ENCODE measurements around the gene HNMT. TPM values are rescaled to one million over a fixed set of nuclear protein-coding genes. Genes with fewer than 3 reads are reported as not detected.

Gene HNMT
- total RNA-seq, 2 donors from 2014 or later: 19.0 to 32.6 TPM

DNA sequence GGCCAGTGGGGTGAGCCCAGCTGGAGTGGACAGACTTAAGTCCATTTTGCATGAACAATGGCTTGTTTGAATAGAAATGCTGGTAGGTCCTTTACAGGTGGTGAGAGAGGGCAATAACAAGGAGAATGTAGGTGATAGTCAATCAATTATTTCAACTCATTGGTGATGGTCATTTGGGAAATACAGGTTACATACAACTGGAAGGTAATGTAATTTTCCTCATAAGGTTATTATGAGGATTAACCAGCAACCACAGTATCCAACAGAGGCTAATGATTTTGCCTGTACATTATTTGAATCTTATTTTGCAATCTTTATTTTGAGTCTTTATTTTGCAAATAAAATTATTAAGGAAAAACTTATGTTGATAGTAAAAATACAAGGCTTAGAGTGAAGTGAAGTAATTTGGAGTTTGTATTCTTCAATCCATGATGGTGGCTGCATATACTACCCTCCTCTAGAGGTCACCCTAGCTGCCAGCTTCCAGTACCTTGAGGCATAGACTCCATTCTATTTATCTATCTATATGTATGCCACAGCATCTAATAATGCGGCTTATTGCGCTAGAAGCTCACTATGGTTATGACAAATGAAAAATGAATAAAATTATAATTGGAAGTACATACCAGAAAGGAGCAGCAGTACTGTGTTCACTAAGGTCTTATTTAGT is 20.5 kb upstream of the HNMT start:
- ATAC-seq: no peak
- intact Hi-C loops (cut with DNase I): loop anchor here in 1 of 2 donors (10.0 kb wide), 1 partner anchor 431 kb away; no protein-coding TSS in a partner anchor
- no peak for DNase-seq

DNA sequence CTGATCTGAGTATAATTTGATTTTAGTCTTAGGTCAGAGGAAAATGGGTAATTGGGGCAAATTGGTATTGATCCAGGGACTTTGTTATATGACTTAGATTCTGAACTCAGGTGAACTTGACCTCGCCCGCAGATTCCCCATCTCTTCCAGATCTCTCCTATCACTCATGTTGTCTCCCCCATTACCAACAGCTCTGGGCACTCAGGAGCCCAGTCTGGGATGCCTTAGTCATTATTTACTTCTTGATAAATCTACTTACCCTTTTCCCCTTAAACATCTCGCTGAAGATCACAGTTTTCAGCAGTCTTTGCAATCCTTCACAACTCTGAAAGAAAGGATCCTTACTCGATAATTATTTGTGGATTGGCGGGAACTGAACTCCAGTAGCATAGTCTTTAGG is 19.6 kb upstream of the HNMT start:
- ATAC-seq (no peak), DNase-seq (no peak)
- intact Hi-C loops (cut with DNase I): loop anchor here (5.0 to 10.0 kb wide), 4 partner anchors 148 to 843 kb away; no protein-coding TSS in a partner anchor

DNA sequence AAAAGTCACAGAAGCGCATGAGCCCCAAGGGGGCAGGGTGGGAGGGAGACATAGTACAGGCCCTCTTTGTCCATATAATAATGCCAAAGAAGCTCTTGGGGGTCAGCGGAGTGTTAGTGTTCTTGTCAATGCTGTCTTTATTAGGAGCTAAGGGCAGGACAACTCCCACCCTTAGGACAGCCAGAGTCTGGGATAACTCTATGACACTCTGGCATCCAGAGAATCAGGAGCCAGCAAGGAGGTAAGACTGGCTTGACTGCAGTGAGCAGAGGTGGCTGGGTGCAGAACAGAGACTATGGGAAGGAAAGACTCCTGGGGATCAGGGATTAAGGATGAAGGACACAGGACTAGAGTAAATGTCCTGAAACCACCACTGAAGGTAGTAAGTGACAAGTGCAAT is 19.0 kb upstream of the HNMT start:
- no peak for DNase-seq

DNA sequence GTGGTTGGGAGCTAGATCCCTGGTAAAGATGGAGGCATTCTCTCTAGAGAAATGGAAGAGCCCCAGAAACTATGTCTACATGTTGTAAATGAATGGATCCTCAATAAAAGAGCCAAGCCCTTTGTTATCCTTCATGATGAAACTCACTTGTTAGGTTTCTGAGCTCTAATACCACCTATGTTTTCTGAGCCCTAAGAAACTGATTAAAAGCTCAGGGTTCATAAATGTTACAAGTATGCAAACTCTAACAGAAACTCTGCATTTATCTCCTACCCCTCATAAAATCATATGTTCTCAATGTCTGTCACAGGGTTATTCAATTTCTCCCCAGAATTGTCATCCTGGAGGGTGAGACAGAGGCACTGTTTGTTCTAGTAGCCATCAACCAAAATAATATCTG is 18.0 kb upstream of the HNMT start:
- intact Hi-C loops (cut with DNase I): loop anchor here (5.0 to 10.0 kb wide), 4 partner anchors 146 to 841 kb away; no protein-coding TSS in a partner anchor
- DNase-seq (no peak), ATAC-seq (no peak)

More for the DNA sequence above, 19.0 kb upstream of the HNMT start:
- ATAC-seq: no peak
- intact Hi-C loops (cut with DNase I): loop anchor here (5.0 to 10.0 kb wide), 4 partner anchors 147 to 842 kb away; no protein-coding TSS in a partner anchor

DNA sequence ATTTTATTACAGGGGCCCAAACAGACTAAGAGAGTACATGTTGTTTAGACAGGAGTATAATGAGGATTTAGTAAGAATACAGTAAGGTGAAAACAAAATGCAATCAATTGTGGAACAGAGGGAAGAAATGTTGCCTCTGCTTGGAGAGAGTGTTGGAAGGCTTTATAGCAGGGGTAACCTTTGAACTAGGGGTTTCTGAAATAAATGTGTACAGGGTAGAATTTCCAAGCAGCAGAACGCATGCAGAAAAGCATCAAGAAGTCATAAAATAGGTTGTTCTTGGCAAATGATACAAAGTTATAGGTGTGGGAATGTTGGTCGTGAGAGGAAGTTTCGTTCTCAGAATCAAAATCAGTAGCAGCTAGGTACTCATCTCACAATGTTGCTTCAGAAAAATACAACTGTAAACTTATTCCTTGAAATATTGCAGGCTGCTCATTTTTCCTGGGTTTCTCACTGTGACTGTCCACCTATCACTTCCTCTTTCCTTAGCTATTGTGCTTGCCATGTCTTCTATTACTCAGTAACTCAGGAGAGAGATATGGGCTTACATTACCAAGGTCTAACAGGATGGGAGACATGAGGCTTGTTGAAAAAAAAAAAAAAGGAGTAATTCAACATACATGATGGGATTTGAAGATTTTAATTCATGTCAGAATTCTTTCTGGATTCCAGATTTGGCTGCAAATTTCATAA is 17.1 kb upstream of the HNMT start:
- ATAC-seq: peak in 1 of 2 donors; percentile 22

DNA sequence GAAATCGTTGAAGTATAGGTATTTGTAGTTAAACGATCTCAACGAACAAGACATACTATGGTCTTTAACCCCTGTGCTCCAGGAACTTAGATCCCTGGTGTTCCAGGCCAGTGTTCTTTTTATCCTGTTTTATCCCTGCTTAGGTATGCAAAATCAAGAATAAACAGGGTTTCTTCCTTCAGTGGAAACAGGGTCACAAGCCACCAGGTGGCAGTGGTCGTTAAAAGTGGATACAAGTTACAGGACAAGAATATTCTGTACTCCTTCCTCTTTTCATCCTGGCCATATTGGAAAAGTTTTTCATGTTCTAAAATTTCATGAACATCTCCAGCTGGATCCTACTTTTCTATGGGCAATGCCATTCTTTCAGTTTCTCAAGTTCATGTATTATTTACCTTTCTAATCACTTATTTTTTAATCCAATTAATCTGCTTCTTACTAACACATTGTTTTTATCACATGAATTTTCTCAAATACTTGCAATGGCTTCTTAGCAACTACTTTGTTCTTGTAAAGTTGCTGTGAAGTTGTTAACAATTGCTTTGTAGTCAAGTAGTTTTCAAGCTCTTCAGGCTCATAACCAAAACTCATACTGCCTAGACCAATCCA is 16.4 kb upstream of the HNMT start:
- ATAC-seq: peak; percentile 65 to 80
- peak; percentile 82 for DNase-seq
- intact Hi-C loops (cut with DNase I): loop anchor here (5.0 to 10.0 kb wide), 4 partner anchors 144 to 839 kb away; no protein-coding TSS in a partner anchor

More for the DNA sequence above, 17.1 kb upstream of the HNMT start:
- intact Hi-C loops (cut with DNase I): loop anchor here (5.0 to 10.0 kb wide), 4 partner anchors 145 to 840 kb away; no protein-coding TSS in a partner anchor
- no peak for DNase-seq

DNA sequence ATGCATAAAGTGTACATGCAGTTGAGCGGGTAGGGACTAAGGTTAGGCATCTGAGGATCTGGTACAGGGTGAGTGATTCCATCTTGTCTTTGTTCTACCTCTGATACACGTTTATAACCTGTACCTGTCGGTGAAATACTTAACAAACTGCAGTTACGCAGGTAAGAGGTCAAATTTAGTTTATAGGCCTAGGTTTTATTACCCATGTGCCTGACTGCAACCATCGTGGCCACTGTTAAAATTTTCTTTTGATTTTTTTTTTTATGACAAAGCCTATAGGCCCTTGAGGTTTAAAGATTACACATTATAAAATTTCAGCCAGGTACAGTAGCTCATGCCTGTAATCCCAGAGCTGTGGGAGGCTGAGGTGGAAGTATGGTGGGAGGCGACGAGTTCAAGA is 15.4 kb upstream of the HNMT start:
- ATAC-seq: no peak
- intact Hi-C loops (cut with DNase I): loop anchor here (5.0 to 10.0 kb wide), 4 partner anchors 143 to 838 kb away; no protein-coding TSS in a partner anchor

DNA sequence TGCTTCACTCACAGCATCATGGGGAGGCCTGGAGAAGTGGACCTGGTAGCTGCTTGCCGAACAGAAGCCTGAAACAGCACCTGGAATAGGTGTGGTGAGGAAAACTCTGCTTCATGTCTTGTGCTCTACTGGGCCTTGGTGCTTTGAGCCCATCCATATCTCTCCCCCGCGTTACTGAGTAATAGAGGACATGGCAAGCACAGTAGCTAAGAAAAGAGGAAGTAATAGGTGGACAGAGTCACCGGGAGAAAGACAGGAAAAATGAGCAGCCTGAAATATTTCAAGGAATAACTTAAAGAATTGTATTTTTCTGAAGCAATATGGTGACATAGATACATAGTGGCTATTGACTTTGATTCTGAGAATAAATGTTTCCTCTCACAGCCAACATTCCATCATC is 14.0 kb upstream of the HNMT start:
- DNase-seq: no peak
- ATAC-seq: no peak
- intact Hi-C loops (cut with DNase I): no loop called here

More for the DNA sequence above, 15.4 kb upstream of the HNMT start:
- DNase-seq: no peak

DNA sequence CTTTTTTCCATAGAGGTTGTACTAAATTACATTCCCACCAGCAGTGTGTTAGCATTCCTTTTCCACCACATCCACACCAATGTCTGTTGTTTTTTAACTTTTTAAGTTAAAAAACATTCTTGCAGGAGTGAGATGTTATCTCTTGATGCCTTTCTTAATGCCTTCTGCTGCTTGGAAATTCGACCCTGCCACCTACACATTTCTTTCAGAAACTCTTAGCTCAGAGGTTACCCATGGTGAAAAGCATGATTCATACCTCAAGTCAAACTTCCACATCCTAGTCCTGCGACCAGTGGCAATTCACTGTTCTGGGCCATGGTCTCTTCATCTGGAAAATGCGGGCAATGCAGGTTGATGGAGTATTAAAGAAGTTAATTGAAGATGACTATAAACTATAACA is 12.7 kb upstream of the HNMT start:
- ATAC-seq (no peak), DNase-seq (no peak)
- intact Hi-C loops (cut with DNase I): no loop called here

DNA sequence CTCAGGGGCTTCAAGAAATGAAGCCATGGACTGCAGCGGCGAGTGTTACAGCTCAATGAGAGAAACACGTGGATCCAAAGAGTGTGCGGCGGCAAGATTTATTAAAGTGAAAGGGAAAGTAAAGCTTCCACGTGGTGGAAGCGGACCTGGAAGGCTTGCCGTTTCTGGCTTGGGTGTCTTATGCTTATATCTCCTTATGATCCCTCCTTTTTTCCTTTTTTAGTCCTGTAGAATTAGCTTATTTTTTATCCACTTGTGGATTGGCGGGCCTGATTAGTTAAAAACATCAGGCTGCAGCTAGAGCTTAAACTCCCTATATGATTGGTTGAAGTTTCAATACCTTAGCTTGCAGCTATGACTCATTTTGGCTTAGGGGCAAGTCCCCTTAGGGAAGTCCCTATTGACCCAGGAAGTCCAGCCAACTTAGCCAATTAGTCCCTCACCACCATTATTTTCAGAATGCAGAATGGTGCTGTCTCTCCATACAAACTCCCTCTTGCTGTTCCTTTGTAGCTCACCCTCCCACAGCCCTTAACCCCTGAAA is 11.6 kb upstream of the HNMT start:
- no peak for DNase-seq
- intact Hi-C loops (cut with DNase I): no loop called here
- ATAC-seq: no peak

DNA sequence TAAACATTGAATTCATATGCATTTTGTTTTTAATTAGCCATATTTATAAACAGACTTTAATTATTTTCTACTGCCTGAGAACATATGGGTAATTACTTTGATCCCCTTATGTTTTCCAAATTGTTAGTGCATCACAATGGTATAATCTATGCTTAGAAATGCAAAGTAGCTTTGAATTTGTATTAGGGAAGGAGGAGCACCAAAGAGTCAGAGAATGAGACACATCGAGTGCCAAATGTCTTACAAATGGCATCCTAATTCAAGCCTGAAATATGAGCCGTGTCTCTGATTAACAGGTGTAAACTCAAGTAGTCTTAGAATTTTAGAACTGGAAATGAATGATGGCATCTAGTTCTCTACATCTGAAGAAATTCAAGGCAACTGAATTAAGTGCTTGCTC is 8.7 kb upstream of the HNMT start:
- intact Hi-C loops (cut with DNase I): no loop called here
- no peak for DNase-seq
- no peak for ATAC-seq

DNA sequence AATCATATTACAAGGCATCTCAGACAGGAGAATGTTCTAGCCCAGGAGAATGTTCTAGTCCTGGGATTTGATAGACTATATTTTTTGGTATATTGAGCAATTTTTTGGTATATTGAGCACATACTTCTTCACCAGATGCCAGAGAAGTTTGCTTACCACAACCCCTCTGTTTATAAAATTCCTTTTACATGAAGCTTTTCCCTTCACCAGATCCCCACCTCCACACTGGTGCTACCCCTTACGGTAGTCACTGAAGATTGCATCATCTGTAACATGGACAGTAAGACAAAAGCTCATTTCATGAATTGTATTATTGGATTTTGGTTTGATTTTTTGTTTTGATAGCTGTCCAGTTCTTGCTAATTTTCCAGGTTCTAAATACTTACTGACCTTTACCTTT is 7.2 kb upstream of the HNMT start:
- intact Hi-C loops (cut with DNase I): no loop called here
- DNase-seq: no peak
- no peak for ATAC-seq

DNA sequence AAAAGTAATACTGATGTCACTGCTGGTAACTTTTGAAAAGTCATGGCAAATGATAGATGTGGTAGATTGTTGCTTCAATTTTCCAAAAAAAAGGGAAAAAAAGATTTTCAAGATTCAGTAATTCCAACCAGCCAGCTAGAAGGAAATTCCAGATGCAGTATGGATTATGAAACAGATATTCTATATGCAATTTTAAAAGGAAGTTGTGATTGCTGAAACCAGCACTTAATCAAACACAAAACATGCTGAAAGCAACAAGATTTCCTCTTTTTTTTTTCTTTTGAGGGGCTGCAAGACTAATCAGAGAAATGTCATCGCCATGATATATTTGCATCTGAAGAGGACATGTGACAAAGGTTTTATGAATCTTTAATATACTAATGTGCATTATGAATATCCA is 5.1 kb upstream of the HNMT start:
- intact Hi-C loops (cut with DNase I): no loop called here
- ATAC-seq: no peak

DNA sequence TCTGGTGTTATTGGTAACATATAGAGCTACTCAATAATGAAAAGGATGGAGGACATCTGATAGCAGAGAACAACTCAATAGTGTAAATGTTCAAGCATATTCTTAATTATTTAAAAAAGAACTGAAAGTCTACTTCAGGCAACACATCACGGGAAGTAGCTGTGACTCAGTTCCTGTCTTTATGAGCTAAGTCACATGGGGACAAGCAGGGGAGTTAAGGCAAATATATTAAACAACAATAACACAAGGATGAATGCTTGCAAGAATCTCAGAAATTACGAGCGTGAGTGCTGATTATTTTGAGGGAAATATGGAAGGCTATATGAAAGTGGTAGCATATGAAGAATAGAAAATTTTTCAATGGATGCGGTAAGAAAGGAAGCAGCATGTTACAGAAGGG is 4.0 kb upstream of the HNMT start:
- intact Hi-C loops (cut with DNase I): no loop called here
- no peak for DNase-seq
- ATAC-seq: no peak

More for the DNA sequence above, 5.1 kb upstream of the HNMT start:
- DNase-seq: no peak

DNA sequence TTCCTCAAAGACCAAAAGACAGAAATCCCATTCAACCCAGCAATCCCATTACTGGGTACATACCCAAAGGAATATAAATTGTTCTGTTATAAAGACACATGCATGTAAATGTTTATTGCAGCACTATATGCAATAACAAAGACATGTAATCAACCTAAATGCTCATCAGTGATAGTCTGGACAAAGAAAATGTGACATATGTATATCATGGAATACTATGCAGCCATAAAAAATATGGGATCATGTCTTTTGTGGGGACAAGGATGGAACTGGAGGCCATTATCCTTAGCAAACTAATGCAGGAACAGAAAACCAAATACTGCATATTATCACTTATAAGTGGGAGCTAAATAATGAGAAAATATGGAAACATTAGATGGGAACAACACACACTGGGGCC is 2.7 kb upstream of the HNMT start:
- DNase-seq (no peak), ATAC-seq (no peak)
- intact Hi-C loops (cut with DNase I): no loop called here

DNA sequence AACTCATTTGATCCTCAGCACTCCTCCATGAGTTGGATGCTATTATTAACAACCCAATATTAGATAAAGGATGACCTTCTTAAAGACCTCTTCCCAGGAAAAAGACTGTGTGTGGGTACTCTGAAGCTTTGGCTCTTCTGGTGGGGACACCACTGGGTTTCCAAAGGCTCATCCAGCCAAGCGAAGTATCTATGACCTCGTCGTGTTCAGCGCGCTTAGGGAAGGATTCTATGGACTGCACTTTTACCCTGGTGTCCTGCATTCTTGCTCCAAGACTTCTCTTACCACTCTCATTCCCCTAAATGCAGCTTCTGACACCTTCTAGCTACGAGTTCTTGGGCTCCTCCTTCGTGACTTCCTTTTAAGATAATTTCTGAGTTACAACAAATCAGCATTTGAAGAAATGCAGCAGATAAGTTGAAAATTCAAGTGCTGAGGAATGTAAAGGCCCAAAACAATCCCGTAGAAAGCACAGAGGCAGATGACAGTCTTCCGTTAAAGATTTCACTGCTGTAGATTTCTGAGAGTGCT is 673 bp upstream of the HNMT start:
- intact Hi-C loops (cut with DNase I): no loop called here
- DNase-seq (no peak), ATAC-seq (peak in 1 of 2 donors; percentile 30)

DNA sequence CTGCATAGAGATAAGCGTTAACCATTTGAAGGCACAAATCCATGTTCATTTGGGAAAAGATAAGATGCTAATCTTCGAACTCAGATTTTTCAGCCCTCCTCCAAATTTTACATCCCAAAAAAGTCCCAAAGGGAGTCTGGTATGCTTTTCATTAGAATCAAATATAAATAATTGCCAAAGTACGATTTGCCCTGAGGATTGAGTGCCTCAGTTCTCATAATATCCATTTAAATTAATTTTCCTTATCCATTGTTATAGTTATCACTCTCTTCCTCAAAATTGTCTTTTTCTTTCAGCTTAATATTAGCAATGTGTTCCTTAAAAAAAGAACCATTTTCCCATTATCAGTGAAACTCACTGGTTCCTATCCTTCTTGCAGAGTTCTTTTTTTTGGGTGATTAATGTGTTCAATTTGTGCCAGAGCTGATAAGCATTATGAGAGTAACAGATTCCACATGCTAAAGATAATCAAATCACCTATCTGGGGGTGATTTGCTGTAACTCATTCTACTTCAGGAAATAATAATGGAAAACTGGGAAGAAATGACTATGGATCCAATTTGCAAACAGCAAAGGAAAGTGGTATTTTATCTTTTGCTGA is 686 bp downstream of the HNMT start:
- no peak for ATAC-seq
- DNase-seq: no peak
- intact Hi-C loops (cut with DNase I): no loop called here

DNA sequence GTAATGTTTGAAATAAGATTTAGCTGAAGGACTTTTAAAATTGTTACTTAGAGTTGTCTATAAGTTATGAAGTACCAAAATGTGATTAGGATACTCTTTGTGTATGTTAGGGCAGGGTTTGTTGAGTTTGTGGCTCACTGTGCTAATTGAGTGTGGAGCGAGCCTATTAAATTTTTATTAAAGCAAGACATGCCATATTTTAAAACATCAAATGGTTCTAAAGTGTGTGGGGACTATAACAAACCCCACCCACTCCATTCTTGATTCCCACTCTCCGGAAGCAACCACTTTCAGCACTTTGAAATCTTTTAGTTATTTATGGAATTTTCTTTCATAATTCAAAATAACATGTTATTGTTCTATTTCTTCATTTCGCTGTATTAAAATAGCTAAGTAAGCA is 1.8 kb downstream of the HNMT start:
- ATAC-seq (no peak), DNase-seq (no peak)
- intact Hi-C loops (cut with DNase I): no loop called here

DNA sequence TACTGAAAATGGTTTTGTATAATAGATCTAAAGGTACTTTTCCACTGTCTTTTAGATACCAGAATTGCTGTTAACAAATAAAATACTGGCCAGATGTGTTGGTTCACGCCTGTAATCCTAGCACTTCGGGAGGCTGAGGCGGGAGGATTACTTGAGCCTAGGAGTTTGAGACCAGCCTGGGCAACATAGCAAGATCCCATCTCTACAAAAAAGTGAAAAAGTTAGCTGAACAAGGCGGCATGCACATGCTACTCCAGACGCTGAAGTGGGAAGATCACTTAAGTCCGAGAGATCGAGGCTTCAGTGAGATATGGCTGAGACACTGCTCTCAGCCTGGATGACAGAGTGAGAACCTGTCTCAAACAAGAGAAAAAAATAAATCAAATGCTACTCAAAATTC is 2.8 kb downstream of the HNMT start:
- DNase-seq (no peak), ATAC-seq (no peak)
- intact Hi-C loops (cut with DNase I): no loop called here

All from left cardiac atrium (tissue), 4 donors.